Activated naive CD8-positive, alpha-beta T cell treated with anti-CD3 and anti-CD28 coated beads, Interleukin-2, amount 50 U/mL, for 24 hours (primary cell): Measurements from ENCODE around the gene SEPTIN5.
A peak's percentile ranks its signal among the peaks of the same experiment; 100 is the strongest.
"Not testable (repeated sequence)": the region's sequence is repeated elsewhere in the genome, so short reads cannot be mapped to it uniquely, and the experiment has no call there.

Source experiments
- ATAC-seq: fragments of 150-1000 bp; cut with Tn5 transposase; one replicate; pipeline ENCODE4 v1.10.0; 2021
- DNase-seq: peaks from one replicate; pipeline ENCODE4 v3.0.0; 2021
- H3K27ac Mint-ChIP-seq: one replicate; pipeline ENCODE4 v1.8.0; 2021; ENCODE audit warnings: mild to moderate bottlenecking, mixed read lengths
- H3K27me3 Mint-ChIP-seq: one replicate; pipeline ENCODE4 v1.8.0; 2021; ENCODE audit warnings: mixed read lengths
- H3K36me3 Mint-ChIP-seq: one replicate; pipeline ENCODE4 v1.8.0; 2021; ENCODE audit warnings: low read depth, mixed read lengths
- H3K4me1 Mint-ChIP-seq: one replicate; pipeline ENCODE4 v1.8.0; 2021; ENCODE audit warnings: mixed read lengths
- H3K4me3 Mint-ChIP-seq: one replicate; pipeline ENCODE4 v1.8.0; 2021; ENCODE audit warnings: mild to moderate bottlenecking, moderate library complexity, mixed read lengths
- H3K9me3 Mint-ChIP-seq: one replicate; pipeline ENCODE4 v1.8.0; 2021; ENCODE audit warnings: mixed read lengths

SEPTIN5 gene

GRCh38 chr22:19718456-19719049 lies 4.2 kb downstream of the SEPTIN5 start:
- Mint-ChIP-seq H3K27ac (no peak overlapping the region), H3K27me3 (peaks cover 45% of the 10 kb centered on the region)

GRCh38 chr22:19719050-19719482 lies 4.8 kb downstream of the SEPTIN5 start:
- Mint-ChIP-seq H3K9me3 (no peaks in the 10 kb centered on the region), H3K4me3 (peak overlapping the region; percentile 57), H3K4me1 (peaks cover 9% of the 10 kb centered on the region), H3K27ac (no peak overlapping the region), H3K36me3 (no peaks in the 10 kb centered on the region), H3K27me3 (peaks cover 42% of the 10 kb centered on the region)
- DNase-seq (no peak), ATAC-seq (no peak)

More at GRCh38 chr22:19718456-19719049, 4.2 kb downstream of the SEPTIN5 start:
- peaks cover 12% of the 10 kb centered on the region for H3K4me1 Mint-ChIP-seq
- DNase-seq (no peak), ATAC-seq (no peak)
- no peak overlapping the region for H3K4me3 Mint-ChIP-seq
- H3K9me3 Mint-ChIP-seq, result no peaks in the 10 kb centered on the region
- H3K36me3 Mint-ChIP-seq, result no peaks in the 10 kb centered on the region

- H3K36me3 Mint-ChIP-seq, result no peaks in the 10 kb centered on the region
- H3K9me3 Mint-ChIP-seq, result no peaks in the 10 kb centered on the region
- H3K27ac Mint-ChIP-seq, result no peak overlapping the region
- peaks cover 11% of the 10 kb centered on the region for H3K4me1 Mint-ChIP-seq
- ATAC-seq (no peak), DNase-seq (no peak)
- peak overlapping the region; percentile 57 for H3K4me3 Mint-ChIP-seq
- peaks cover 44% of the 10 kb centered on the region for H3K27me3 Mint-ChIP-seq
Observed at GRCh38 chr22:19719488-19720021, 5.3 kb downstream of the SEPTIN5 start.

GRCh38 chr22:19720150-19720827 lies 6.0 kb downstream of the SEPTIN5 start:
- ATAC-seq (no peak), DNase-seq (no peak)
- no peaks in the 10 kb centered on the region for H3K36me3 Mint-ChIP-seq
- H3K27me3 Mint-ChIP-seq, result peaks cover 47% of the 10 kb centered on the region
- H3K4me3 Mint-ChIP-seq, result no peak overlapping the region
- H3K4me1 Mint-ChIP-seq, result peaks cover 11% of the 10 kb centered on the region
- H3K27ac Mint-ChIP-seq, result no peak overlapping the region
- no peaks in the 10 kb centered on the region for H3K9me3 Mint-ChIP-seq

DNA sequence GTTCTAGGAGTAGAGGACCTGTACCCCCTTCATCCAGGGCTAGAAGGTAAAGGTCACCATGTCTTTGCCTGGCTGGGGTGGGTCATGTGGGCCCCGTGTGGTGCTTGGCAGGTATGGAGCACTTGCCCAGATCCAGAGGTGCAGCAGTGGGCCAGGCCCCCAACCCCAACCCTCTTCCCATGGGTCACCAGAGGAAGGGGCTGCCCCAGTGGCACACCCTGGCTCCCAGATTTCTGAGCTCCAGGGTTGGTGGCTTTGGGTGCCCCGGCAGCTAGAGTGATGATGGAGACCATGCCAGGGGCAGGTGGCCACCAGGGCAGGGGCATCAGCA lies 6.7 kb downstream of the SEPTIN5 start:
- ATAC-seq (no peak), DNase-seq (no peak)
- H3K27me3 Mint-ChIP-seq, result peaks cover 47% of the 10 kb centered on the region
- H3K9me3 Mint-ChIP-seq, result no peaks in the 10 kb centered on the region
- H3K36me3 Mint-ChIP-seq, result no peaks in the 10 kb centered on the region
- H3K4me3 Mint-ChIP-seq, result no peak overlapping the region
- H3K4me1 Mint-ChIP-seq, result peaks cover 11% of the 10 kb centered on the region
- no peak overlapping the region for H3K27ac Mint-ChIP-seq

GRCh38 chr22:19721330-19722177 lies 7.3 kb downstream of the SEPTIN5 start:
- ATAC-seq (no peak), DNase-seq (no peak)
- no peak overlapping the region for H3K27ac Mint-ChIP-seq
- no peaks in the 10 kb centered on the region for H3K9me3 Mint-ChIP-seq
- peaks cover 11% of the 10 kb centered on the region for H3K4me1 Mint-ChIP-seq
- no peak overlapping the region for H3K4me3 Mint-ChIP-seq
- H3K36me3 Mint-ChIP-seq, result no peaks in the 10 kb centered on the region
- H3K27me3 Mint-ChIP-seq, result peaks cover 47% of the 10 kb centered on the region

GRCh38 chr22:19722178-19722981 lies 8.1 kb downstream of the SEPTIN5 start:
- H3K4me3 Mint-ChIP-seq, result no peak overlapping the region
- peaks cover 45% of the 10 kb centered on the region for H3K27me3 Mint-ChIP-seq
- no peaks in the 10 kb centered on the region for H3K9me3 Mint-ChIP-seq
- H3K36me3 Mint-ChIP-seq, result no peaks in the 10 kb centered on the region
- H3K27ac Mint-ChIP-seq, result no peak overlapping the region
- H3K4me1 Mint-ChIP-seq, result peaks cover 11% of the 10 kb centered on the region
- no peak for DNase-seq
- no peak for ATAC-seq

GRCh38 chr22:19722982-19723231 lies 8.6 kb downstream of the SEPTIN5 start:
- H3K27me3 Mint-ChIP-seq, result peaks cover 43% of the 10 kb centered on the region
- no peaks in the 10 kb centered on the region for H3K36me3 Mint-ChIP-seq

DNA sequence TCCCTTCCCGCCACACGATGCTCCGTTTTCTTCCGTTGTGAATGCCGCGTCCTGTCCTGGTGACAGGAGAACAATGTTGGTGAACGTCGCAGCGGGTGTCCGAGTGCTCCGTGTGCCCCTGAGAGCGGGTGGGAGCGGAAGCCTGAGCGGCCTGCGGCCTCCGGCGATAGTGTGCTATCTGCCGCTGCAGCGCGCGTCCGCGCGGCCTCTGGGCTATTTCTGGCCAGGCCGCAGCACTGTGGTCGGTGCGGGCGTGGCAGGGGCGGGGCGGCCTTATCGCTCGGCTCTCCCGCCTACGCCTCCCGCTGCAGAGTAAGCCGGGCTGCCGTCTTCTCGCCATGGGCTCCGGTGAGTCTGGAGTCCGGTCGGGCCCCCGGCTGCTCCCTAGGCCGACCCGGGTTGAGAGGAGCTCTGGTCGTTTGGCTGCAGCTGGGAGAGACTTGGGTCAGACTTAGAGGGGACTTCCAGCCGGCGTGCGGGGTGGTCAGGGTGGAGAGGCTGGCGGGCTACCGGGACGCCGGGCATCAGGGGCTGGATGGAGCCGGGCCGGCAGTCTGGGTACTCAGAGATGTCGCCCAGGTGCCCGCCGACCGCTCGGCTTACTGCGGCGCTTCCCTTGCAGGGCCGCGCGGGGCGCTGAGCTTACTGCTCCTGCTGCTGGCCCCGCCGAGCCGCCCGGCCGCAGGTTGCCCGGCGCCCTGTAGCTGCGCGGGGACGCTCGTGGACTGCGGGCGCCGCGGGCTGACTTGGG lies 9.1 kb downstream of the SEPTIN5 start, which contains the start of gene GP1BB:
Gene GP1BB, plus strand, starts transcription at position 308 of the 751 bp plus-strand sequence. Its CDS starts 31 bp downstream, at position 339.
- Mint-ChIP-seq H3K27ac (no peak within 1 kb of the TSS), H3K36me3 (no peaks in the 10 kb centered on the region), H3K27me3 (peaks cover 43% of the 10 kb centered on the region), H3K4me1 (peaks cover 8% of the 10 kb centered on the region), H3K9me3 (no peaks in the 10 kb centered on the region), H3K4me3 (no peak within 1 kb of the TSS)
- DNase-seq (peak; percentile 36), ATAC-seq (peak; percentile 44)

More at GRCh38 chr22:19722982-19723231, 8.6 kb downstream of the SEPTIN5 start:
- ATAC-seq (no peak), DNase-seq (no peak)
- H3K4me1 Mint-ChIP-seq, result peaks cover 8% of the 10 kb centered on the region
- no peak overlapping the region for H3K4me3 Mint-ChIP-seq
- no peak overlapping the region for H3K27ac Mint-ChIP-seq
- no peaks in the 10 kb centered on the region for H3K9me3 Mint-ChIP-seq

DNA sequence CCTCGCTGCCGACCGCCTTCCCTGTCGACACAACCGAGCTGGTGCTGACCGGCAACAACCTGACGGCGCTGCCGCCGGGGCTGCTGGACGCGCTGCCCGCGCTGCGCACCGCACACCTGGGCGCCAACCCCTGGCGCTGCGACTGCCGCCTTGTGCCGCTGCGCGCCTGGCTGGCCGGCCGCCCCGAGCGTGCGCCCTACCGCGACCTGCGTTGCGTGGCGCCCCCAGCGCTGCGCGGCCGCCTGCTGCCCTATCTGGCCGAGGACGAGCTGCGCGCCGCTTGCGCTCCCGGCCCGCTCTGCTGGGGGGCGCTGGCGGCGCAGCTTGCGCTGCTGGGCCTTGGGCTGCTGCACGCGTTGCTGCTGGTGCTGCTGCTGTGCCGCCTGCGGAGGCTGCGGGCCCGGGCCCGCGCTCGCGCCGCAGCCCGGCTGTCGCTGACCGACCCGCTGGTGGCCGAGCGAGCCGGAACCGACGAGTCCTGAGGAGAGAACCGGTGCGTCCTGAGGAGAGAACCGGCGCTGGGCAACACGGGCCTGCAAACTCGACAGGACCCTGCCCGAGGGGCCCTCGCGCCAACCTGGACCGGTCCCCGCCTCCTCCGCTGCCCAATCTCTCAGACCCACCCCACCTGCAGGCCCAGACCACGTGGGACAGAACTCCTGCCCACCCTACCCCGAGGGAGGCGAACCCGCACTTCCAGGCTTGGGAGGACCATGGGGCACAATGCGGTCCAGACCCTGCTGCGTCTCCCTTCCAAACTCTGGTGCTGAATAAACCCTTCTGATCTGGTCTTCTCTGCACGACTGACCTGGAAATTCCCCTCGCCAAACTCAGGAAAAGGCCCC lies 9.9 kb downstream of the SEPTIN5 start:
- peaks cover 42% of the 10 kb centered on the region for H3K27me3 Mint-ChIP-seq
- peak overlapping the region; percentile 39 for H3K4me3 Mint-ChIP-seq
- no peaks in the 10 kb centered on the region for H3K9me3 Mint-ChIP-seq
- peak; percentile 53 for DNase-seq
- peaks cover 6% of the 10 kb centered on the region for H3K4me1 Mint-ChIP-seq
- no peak overlapping the region for H3K27ac Mint-ChIP-seq
- ATAC-seq, result peak; percentile 67
- no peaks in the 10 kb centered on the region for H3K36me3 Mint-ChIP-seq

DNA sequence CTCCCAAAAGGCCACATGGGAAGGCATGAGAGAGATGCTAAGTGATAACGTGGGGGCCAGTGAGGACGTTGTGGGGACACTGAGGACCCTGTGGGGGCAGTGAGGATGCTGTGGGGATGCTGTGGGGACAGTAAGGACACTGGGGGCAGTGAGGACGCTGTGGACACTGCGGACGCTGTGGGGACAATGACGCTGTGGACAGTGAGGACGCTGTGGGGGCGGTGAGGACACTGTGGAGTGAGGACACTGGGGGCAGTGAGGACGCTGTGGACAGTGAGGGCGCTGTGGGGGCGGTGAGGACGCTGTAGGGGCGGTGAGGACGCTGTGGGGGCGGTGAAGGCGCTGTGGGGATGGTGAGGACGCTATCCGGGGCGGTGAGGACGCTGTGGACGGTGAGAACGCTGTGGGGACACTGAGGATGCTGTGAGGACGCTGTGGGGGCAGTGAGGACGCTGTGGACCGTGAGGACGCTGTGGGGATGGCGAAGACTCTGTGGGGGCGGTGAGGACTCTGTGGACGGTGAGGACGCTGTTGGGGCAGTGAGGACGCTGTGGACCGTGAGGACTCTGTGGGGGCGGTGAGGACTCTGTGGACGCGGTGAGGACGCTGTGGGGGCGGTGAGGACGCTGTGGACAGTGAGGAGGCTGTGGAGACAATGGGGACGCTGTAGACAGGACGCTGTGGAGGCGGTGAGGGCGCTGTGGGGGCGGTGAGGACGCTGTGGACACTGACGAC lies 10.8 kb downstream of the SEPTIN5 start:
- DNase-seq (no peak), ATAC-seq (no peak)
- Mint-ChIP-seq H3K36me3 (no peaks in the 10 kb centered on the region), H3K9me3 (no peaks in the 10 kb centered on the region), H3K27me3 (peaks cover 34% of the 10 kb centered on the region), H3K4me3 (peak overlapping the region; percentile 39), H3K4me1 (peaks cover 3% of the 10 kb centered on the region), H3K27ac (no peak overlapping the region)

- ATAC-seq, H3K4me1 Mint-ChIP-seq, DNase-seq: not testable (repeated sequence)
Observed at GRCh38 chr22:19726064-19726788, 11.9 kb downstream of the SEPTIN5 start.

More at GRCh38 chr22:19726064-19726788, 11.9 kb downstream of the SEPTIN5 start:
- peaks cover 24% of the 10 kb centered on the region for H3K27me3 Mint-ChIP-seq
- H3K9me3 Mint-ChIP-seq, H3K4me3 Mint-ChIP-seq, H3K36me3 Mint-ChIP-seq, H3K27ac Mint-ChIP-seq: not testable (repeated sequence)
